SH-SY5Y (cell line): Measurements from ENCODE around the gene BACH2.

ENCODE experiments used
- GATA2 ChIP-seq: IDR thresholded peaks from 2 replicates; pipeline ENCODE4 v1.6.1; 2011; ENCODE audit warnings: mild to moderate bottlenecking, low read depth, low read length
- GATA3 ChIP-seq: IDR thresholded peaks from 2 replicates; pipeline ENCODE4 v1.6.1; 2011; ENCODE audit warnings: low read depth, mild to moderate bottlenecking, low read length, moderate library complexity

The BACH2 gene

DNA sequence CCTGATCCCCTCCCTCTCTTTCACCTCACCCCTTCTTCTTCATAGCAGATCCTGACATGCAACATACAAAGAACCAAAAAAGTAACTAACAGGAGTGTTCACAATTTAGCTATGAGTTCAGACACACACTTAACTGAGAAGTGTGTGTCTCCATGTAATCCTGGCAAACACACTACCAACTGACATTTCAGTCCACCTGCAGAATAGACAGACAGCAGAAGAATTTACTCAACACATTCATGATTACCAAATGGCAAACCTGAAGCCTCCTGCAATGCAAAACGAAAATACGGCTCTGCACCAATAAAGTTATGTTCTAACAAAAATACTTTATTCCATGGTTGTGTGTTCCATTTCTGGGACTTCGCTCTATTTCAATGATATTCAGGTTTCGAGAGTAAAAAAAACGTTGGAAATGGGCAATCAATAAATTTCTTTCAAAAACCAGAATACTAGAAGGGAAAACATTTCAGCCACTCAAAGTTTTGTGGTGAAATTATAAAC, 2.6 kb downstream of the BACH2 start:
- TF ChIP-seq GATA2 = no peak
- no peak for TF ChIP-seq GATA3

DNA sequence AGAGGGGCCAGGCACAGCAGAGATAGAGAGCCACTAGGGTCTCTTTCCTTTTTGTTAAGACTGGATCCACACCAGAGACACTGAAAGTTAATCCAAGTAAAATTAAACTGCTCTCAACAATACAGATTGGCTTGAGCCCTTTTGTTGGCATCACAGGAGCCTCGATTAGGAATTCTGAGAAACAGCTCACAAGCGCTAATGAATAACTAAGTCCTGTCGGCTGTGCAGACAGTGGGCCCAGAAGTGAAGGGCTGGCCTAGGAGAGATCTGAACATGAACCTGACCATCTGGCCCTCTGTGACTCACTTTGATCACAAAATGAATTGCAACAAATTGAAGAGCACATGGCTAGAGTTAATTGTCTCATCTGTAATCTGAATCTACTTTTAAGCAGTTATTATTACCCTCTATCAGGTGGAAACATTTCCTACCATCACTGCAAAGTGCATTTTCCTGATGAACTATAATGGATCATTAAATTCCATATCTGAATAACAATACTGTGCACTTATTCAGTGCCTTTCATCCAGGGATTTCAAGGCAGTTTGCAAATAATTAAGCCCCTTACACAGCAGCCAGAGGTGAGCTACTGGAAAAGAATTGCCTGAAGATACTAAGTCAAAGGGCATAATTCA, 3.2 kb downstream of the BACH2 start:
- no peak for TF ChIP-seq GATA2
- no peak for TF ChIP-seq GATA3

GRCh38 chr6:90291565-90291964, 5.1 kb downstream of the BACH2 start:
- TF ChIP-seq GATA2 = no peak
- TF ChIP-seq GATA3 = no peak

DNA sequence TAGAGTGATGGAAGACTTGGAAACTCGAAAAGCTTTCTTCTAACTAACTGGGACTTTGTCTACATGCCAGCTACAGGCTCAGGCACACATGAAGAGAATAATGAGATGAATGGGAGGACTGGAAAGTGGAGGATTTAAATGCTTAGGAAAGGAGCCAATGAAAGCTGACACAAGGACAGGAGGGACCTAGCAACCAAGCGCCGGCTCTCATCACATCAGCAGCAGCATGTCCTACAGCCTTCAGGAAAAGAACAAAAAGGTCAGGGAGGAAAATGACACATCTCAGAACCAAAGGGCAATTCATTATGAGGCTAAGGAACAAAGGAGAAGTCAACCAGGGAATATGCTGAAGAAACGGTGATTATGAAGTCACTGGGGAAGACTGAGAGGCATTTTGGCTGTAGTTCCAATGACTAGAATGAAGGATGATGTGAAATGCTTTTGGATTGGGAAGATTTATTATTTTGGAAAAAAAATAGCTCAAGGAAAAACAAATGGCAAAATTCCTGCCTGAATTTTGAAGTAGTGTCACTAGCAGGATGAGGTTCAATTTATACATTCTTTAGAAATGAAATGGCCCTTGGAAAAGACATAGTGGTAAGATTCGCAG, 5.7 kb downstream of the BACH2 start:
- TF ChIP-seq GATA2 (no peak), GATA3 (no peak)

- TF ChIP-seq GATA2 (no peak), GATA3 (no peak)
Measured at GRCh38 chr6:90289902-90290301, 6.7 kb downstream of the BACH2 start.

DNA sequence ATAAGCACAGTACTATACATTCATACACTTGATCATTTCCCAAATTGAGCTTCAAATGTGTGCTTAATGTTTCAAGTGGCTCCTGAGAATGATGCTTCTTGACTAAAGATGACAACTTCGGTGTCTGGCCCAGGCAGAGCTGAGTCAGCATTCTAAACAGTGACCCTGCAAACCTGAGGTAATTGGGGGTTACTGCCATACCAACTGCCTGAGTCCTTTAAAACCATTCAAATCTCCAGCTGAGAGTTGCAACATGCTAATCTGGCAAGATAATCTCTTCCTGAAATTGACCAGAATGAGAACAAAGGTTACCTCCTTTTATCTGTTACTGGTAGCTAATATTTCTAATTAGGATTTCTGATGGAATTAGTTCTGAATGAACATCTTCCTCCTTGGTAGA, 8.2 kb downstream of the BACH2 start:
- peak; percentile 46 for TF ChIP-seq GATA2
- TF ChIP-seq GATA3 = 0 out of 2 replicates have a peak, but pooled peaks have one; percentile 24

- TF ChIP-seq GATA3 (no peak), GATA2 (no peak)
Measured at GRCh38 chr6:90286884-90287488, 9.7 kb downstream of the BACH2 start.

GRCh38 chr6:90285611-90286381, 10.8 kb downstream of the BACH2 start:
- TF ChIP-seq GATA2 (no peak), GATA3 (no peak)

- TF ChIP-seq GATA3 (no peak), GATA2 (no peak)
Measured at GRCh38 chr6:90285042-90285481, 11.6 kb downstream of the BACH2 start.

DNA sequence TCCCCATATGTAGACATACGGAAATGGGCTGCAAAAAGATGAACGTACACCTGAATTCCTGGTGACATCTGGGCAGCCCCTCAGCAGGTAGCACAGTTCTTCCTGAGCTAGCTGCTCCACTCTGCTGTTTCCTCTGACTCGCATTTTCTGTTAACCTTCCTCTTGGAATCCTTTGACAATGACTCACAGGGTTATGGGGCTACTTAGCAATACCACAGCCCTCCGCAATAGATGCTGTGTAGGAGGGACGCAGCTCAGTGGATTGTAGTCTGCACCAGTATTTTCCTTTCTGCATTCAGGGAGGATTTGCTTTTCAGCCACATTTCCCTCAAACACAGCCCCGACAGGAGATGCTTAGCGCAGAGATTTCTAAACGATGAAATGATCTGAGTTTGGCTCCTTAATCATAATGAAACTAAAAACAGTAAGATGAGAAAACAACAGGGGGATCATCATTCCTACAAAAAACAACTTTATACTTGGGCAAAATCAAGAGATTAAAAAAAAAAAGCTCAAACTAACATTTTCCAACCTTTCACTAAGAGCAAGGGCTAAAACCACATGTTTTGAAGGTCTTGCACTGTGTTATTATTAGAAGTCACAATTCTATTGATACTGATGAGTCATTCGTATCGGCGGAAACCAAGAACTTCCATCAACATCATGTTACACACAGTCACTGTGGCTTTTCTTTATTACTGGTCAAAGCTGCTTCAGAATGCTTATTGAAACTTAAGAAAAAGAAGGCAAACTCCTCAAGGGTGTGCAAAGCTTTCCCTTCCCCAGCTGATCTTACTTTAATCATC, 12.2 kb downstream of the BACH2 start:
- TF ChIP-seq GATA3 = no peak
- no peak for TF ChIP-seq GATA2

GRCh38 chr6:90278129-90278528, 18.5 kb downstream of the BACH2 start:
- TF ChIP-seq GATA2 (no peak), GATA3 (no peak)

- TF ChIP-seq GATA3 = no peak
- no peak for TF ChIP-seq GATA2
Measured at GRCh38 chr6:90277302-90278011, 19.2 kb downstream of the BACH2 start.

DNA sequence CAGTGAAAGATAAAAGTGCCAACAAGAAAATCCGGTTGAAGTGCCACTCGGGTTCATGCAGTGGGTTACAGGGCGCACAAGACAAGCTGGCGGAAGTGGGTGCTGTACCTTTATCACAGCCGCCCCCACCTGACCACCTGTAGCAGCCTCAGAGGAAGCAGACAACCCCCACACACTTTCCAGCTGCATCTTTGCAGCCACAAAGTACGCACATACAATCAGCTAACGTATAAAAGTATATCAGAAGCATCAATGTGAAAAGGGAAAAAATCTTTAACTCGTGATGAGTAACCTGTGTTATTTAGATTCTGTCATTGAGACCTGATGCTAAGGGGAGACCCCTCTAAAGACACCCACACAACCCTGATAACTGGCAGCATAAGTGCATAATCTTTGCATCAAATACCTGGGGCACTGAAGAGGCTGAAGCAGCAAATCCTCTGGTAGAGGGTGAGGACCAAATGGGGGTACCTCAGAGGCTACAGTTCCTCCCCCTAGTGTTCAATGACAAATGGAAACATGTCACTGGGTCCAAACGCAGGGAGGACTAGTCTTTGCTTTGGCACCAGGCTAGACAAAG, 22.1 kb downstream of the BACH2 start:
- TF ChIP-seq GATA2 = no peak

DNA sequence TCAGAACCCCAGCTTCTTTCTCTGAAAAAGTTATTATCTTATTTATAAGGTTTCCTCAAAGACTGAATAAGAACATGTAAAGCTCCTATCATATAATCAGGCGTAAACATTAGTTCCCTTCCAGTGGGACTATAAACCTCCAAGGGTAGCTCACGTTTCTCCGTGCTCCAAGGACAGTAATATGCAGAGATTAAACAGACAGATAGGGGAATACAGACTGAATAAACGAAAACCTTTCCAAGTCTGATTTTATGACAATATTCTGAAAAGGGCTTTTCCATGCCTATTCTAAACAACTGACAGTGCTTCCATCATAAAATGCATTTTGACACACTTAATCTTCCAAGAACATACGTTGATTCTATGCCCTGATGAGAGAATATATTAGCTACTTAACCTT, 22.8 kb downstream of the BACH2 start:
- TF ChIP-seq GATA2 (no peak), GATA3 (no peak)
